Measurements from ENCODE around the gene LNPK.
A peak's percentile ranks its signal among the peaks of the same experiment; 100 is the strongest.
"Not testable (repeated sequence)": the region's sequence is repeated elsewhere in the genome, so short reads cannot be mapped to it uniquely, and the experiment has no call there.

LNPK gene, protein sequence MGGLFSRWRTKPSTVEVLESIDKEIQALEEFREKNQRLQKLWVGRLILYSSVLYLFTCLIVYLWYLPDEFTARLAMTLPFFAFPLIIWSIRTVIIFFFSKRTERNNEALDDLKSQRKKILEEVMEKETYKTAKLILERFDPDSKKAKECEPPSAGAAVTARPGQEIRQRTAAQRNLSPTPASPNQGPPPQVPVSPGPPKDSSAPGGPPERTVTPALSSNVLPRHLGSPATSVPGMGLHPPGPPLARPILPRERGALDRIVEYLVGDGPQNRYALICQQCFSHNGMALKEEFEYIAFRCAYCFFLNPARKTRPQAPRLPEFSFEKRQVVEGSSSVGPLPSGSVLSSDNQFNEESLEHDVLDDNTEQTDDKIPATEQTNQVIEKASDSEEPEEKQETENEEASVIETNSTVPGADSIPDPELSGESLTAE

DNA sequence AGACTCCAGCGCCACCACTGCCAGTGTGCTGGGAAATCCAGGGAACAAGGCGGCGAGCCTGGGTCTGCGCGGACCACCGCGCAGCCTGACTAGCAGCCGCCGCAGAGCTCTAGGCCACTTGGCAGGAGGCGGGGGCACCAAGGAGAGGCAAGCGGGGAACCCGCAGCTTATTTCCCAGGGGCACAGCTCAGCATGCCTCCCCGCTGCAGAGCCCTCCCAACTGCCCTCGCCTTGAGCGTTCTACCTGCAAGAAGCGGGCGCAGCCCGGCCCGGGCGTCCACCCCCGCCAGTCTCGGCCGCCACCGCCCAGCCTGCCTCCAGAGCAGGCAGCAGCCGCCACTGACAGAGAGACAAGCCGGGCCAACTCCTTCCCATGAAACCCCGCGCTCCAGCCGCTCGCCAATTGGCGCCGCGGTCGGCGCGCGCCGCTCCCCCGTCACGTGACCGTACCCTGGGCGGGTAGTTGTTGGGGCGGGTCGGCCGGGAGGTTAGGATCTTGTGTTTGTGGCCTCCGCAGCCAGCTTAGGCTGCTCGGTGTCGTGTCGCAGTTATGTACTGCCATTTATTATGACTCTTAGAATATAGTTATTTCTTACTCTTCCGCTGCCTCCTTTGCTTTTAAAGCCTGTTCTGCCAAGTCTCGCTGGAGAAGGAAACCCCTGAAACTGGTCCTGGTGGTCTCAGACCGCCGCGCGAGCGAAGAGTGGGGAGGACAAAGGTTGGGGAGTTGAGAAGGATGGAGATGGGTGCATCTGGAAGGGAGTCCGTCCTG lies at the start of gene LNPK:
Gene LNPK (minus strand): TSS at position 352 of the 772 bp plus-strand sequence. CDS start 6,683 bp downstream, outside the sequence.
- peak; percentile 93 for DNase-seq

DNA sequence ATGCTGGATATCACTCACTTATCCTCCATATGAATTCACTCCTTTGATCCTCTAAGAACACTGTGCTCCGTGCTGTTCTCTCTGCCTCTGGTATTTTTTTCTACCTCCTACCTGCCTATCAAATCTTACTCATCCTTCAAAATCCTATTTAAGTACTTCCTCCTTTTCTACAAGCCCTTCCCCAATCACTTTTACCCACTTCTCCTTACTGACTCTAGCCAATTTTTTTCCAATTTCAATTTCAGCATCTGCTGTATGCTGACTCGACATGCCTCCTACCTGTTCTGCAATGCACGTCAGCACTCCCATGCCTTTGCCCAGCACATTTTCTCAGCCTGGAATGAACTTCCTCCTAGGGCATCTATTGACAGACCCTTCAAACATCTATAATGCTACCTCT lies 37.3 kb upstream of the LNPK start:
- DNase-seq = no peak

DNA sequence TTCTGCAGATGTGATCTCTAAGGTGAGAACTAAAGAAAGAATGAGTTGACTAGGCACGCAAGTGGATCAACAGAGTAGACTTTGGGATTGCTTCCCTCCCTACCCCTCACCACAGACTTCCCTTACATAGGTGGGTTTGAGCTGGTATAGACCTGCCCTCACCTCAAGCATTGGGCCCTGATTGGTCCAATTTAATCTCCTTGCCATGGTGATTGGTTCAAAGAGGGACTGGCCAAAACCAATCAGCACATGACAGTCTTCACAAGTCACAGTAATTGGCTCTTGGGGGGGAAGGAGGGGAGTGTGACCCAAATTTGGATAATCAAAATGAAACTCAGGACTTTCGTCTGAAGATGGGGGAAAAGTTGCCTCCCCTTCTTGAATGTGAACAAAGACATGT lies 36.6 kb upstream of the LNPK start:
- DNase-seq = no peak

DNA sequence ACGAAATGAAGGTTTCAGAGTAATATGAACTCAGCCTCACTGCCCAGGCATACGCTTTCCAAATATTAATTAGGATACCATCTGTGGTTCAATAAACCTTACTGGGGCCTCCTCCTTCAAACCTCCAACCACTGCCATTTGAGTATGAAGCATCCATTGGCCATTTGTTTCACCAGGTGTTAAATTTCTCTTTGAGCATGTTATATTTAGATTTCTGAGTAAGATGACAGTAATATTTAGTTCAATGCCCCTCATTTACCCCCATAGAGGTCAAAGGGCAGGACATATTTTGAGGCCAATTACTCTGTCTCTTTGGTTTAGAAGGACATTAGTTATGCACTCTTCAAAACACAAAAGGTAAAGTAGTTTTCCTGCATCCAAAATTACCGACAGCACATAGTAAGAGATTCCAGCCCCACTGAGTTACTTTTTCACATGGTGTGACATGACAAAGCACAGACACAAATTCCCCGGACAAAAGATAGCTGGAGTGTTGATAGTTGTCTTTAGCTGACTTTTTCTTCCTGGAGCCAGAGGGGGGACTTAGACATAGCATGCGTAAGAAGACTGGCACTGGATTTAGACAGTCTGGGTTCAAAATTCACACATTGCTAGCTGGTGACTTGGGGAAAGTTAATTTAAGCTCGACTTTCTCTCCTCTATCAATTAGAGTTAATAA lies 33.1 kb upstream of the LNPK start:
- no peak for DNase-seq

DNA sequence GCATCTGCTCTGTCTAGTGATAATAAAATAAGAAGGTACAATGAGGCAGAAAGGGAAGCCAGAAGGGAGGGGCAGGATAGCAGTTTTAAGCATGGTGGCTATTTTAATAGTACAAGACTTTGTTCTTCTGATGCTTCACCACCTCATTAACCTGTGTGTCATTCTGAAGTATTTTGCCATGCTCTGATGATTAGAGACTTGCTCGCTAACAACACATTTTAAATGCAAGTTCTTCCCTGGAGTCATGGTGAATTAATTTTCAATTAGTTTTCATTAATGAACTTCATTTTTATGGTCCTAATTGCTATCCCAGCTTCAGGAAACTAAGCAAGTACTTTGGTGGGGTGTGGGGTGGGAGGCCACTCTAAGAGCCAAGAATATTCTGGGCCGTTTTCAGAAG lies 25.7 kb upstream of the LNPK start:
- no peak for DNase-seq

DNA sequence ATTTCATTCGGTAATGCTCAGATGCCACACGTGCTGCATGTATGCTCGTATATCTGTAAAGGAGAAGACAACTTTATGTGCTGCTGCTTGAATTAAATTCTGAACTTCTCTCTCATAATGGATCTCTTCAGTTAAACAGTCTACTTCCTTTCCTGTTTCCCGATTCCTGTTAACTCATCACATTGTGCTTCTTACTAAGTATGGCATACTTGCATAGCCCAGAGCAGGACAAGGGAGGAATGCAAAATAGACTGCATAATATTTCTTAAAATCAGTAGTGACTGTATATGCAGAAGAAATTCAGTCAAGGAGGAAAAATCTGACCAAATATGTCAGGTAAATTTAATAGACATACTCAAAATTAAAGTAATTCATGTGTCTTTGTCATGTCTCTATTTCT lies 23.9 kb upstream of the LNPK start:
- no peak for DNase-seq

DNA sequence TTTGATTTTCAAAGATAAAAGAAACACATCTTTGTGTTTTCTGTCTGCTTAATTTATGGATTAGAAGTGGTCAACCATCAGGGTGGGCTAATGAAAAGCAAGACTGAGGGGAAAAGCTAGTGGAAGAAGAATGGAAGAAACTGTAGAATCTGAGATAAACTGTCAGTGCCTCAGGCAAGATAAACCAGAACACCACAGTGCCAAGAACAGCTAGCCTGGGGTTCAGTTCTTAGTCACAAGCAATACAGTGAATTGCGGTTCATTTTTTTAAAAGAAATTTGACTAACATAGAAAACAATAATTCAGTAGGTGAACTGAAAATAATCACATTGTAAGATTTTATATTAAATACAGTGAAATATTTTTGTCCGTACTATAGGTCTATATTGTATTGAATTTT lies 22.0 kb upstream of the LNPK start:
- DNase-seq = no peak

DNA sequence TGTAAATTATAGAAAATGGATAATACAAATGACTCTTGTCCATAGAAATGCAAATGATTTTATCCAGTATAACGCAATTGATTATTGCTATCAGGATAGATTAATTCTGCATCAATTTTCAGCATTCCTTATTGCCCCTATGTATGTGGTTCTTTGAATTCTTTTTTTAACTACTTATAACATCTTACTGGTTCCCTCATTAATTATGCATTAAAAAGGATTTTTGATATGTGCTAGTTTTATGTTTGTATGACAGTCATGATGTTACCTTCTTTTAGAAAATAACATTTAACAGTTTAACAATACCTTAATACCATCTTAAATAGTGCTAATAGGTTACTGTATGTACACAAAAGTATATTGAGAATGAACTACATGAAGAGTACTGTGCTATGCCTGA lies 20.0 kb upstream of the LNPK start:
- no peak for DNase-seq

DNA sequence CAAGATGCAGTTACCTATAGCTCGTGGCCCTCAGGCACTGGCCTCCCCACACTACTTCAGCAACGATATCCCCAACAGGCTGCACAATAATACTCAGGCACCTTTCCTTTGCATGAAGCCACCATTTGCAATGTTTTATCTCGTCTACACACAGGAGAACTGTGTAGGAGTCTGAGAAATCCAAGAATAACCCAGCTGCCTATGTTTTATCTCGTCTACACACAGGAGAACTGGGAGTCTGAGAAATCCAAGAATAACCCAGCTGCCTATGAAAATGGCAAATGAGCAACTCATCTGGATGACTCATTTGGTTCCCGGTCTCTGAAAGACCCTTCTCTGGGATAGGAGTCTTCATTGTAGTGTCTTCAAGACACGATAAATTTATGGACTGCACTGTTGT lies 18.3 kb upstream of the LNPK start:
- DNase-seq = no peak

DNA sequence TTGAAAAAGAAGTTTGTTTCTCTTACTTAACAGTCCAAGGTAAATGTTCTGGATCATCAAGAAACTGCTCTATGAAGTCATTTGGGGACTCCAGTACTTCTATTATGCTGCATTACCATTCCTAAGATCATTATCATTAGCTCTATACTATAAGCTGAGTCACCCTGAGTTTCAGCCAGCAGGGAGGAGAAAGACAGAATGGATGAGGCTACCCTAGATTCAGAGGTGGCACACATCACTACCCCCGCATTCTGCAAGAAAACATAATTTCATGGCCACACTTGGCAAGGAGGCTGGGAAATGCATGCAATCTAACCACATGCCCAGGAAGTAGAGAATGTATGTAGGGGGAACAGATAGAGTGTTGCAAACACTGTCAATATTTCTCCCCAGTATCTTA lies 16.6 kb upstream of the LNPK start:
- DNase-seq = no peak

DNA sequence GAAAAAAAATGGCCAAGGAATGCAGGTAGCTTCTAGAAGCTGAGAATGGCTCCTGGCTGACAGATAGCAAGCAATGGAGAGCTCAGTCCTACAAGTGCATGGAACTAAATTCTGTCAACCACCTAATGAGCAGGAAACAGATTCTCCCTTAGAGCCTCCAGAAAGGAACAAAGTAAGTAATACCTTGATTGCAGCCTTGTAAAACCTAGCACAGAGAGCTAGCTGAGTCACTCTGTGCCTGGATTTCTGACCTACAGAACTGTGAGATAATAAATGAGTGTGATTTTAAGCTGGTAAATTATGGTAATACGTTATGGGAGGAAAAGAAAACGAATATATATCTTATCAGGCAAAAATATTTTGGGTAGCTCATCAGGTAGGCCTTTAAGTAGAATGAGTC lies 7.4 kb upstream of the LNPK start:
- DNase-seq = no peak

DNA sequence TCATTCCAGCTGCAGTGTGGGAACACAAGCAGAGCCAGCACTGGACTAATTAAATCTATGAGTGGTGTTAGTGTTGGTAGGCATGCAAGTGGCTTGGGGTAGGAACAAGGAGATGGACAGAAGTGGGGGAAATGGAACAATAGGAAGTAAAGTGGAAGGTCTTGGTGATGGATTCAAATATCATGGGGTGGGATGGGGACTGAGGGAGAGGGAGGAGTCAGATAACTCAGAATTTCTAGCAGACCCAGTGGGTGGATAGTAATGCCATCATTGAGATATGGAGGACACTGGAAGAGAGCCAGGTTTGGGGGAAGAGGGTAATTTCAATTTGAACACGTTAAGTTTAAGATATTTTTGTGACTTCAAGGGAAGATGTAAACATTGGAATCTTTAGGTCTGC lies 2.9 kb upstream of the LNPK start:
- DNase-seq = no peak

DNA sequence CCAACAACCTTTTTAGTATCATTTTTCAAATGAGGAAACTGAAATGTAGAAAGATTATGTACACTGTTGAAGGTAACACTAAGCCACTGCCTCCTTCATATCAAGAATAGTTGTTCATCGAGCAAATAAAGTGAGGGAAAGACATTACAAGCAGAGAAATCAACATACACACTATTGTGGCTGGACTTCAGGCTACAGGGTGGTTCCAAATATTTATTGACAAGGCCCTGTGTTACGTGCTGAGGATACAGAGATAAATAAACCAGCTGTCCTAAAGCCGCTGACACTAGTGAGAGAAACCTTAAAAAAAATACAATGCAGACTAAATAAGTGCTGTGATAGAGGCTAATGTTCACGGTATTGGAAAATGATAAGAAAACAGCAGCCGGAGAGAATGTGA lies 1.9 kb upstream of the LNPK start:
- DNase-seq = no peak

DNA sequence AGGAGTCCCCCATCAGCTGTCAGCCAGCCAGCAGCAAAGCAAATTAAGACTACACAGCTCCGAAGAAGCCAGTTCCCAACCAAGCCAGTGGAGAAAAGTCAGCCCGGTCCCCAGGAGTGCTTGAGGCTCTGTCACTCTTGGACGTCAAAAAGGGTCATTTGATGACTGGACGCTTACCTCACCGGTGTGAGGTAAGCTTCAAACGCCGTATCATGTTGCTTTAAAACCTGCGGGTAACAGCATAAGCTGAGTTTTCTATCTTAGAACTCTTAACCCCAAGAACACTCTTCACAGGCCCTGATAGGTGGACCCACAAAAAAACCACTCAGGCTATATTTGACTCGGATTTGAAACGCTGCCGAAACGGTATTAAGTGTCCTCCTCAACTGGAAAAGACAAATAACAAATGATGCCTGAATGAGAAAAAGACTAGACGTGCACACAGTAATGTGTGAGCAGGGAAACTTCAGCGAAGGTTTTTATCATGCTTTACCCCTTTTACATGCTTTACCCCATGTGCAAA lies 682 bp upstream of the LNPK start:
- DNase-seq = no peak

DNA sequence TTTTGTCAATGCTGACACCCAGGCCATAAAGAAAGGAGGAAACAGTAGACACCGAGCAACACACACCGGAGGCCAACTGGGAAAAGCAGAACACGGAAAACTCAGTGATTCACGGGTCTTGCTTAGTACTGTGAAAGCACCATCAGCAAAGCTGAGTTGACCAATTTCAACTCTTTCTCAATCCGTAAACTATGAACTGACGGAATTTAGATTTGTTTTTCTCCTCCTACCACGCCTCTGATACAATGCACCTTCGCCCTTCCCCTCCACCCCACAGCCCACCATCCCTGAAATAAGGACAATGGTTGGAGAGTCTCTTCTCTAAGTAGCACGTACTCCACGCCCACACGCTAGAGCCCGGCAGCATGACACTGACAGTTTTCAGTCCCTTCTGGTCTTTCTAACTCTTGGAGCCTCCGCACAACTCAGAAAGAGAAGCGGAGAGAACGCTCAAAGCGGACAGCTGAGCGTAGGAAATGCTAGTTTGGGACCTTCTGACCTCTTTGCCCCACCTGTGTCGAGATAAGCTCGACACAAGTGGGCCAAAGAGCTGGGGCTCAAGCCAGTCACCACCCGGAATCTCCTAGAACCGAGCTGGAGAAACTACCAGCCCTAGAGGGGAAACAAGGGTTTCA lies 669 bp downstream of the LNPK start:
- DNase-seq = peak; percentile 66

DNA sequence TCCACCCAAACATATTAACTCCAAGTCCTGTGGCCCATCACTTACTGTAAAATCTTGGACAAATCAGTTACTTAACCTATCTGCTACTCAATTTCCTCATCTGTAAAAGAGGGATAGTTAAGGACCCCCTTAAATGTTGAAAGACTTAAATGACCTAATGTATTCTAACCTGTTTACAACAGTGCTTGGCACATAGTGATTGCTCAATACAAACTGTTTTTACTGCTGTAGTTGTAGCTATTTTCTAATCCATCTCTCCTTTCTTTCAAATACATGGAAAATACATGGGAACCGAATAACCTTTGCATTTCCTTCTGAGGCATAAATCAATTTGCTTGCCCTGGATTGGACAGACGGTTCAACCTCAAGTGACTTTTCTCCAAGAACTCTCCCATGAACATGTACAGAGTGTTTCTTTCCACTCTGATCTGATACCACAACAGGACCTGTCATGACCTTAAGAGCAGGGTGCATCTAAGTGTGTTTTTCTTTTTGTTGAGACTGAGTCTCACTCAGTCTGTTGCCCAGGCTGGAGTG lies 2.7 kb downstream of the LNPK start:
- DNase-seq = no peak

DNA sequence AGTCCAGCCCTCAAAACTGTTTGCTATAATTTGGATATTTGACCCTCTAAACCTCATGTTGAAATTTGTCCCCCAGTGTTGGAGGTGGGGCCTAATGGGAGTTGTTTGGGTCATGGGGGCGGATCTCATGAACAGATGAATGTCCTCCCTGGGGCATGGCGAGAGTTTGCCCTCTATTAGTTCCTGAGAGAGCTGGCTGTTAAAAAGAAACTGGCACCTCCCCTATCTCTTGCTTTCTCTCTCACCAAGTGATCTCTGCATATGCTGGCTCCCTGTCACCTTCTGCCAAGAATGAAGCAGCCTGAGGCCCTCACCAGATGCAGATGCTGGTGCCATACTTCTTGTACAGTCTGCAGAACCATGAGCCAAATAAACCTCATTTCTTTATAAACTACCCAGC lies 12.0 kb downstream of the LNPK start:
- DNase-seq = no peak

DNA sequence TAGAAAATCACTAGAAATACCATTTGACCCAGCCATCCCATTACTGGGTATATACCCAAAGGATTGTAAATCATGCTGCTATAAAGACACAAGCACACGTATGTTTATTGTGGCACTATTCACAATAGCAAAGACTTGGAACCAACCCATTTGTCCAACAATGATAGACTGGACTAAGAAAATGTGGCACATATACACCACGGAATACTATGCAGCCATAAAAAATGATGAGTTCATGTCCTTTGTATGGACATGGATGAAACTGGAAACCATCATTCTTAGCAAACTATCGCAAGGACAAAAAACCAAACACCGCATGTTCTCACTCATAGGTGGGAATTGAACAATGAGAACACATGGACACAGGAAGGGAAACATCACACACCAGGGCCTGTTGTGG lies 14.9 kb downstream of the LNPK start:
- not testable (repeated sequence) for DNase-seq

DNA sequence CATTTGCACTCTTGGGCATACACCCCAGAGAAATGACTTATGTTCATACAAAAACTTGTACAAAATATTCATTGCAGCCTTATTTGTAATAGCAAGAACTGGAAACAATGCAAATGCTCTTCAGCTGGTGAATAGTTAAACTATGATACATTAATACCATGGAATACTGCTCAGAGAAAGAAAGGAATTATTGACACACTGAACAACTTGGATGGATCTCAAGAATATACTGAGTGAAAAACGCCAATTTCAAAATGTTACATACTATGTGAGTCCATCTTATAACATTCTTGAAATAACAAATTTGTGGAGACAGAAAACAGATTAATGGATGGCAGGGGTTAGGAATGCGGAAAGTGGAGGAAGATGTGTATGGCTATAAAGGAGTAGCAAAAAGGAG lies 17.2 kb downstream of the LNPK start:
- no peak for DNase-seq

DNA sequence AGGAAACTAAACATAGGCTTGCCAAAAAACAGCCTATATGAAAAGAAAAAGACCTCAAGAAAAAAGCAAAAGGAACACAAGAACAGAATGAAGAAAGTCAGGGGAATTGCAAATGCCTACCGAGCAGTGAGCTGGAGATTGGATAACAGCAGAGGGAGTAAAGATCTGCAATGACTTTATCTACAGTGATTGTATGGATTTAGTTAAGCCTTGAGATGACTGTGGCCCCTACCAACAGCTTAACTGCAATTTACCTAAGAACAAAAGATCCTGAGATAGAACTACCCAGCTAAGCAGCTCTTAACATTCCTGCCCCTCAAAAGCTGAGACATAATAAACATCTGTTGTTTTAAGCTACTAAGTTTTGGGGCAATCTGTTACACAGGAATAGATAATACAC lies 20.5 kb downstream of the LNPK start:
- DNase-seq = no peak

DNA sequence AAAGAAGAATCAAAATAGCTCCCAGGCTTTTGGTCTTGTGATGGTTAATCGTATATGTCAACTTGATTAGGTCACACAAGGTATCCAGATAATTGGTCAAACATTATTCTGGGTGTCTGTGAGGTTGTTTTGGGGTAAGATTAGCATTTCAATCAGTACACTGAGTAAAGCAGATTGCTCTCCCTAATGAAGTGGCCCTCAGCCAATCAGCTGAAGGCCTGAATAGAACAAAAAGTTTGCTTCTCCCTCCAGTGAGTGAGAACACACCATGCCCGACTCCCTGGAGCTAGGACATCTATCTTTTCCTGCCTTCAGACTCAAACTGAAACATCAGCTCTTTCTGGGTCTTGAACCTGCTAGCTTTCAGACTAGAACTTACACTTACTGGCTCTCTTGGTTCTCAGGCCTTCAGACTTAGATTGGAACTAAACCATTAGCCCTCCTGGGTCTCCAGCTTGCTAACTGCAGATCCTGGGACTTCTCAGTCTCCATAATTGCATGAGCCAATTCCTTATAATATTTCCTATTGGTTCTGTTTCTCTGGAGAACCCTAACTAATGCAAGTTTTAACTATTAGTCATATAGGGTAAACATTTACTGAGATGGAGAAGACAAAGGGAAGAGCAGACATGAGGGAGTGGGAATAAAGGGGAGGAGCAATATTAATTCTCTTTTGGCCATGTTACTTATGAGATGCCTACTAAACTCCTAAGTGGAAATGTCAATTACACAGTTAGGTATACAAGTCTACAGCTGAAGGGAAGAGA lies 25.5 kb downstream of the LNPK start:
- DNase-seq = no peak

DNA sequence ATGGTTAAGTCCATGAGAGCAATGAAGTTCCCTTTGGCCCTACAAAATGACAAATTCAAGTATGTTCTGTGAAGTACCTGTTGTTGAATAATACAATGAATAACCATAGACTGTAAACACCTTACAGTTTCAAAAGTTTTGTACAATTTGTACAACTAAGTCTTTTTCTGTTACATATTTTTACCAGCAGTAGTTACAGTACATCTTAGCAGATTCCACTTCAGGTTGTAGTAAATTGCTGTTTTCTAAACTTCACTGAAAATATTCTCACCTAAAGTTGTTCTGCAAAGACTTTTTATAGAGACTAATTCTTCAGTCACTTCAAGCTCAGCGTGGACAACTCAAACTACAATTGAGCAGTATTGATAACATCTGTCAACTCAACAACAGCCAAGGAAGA lies 28.7 kb downstream of the LNPK start:
- no peak for DNase-seq
